DOHH2 (cell line): Measurements from ENCODE around the gene CFAP74.

ENCODE experiments used
- EZH2phosphoT487 ChIP-seq: fragments of 200-600 bp; sonication (generic); IDR thresholded peaks from 2 replicates; pipeline ENCODE4 v1.6.1; 2017; ENCODE audit warnings: borderline replicate concordance, mild to moderate bottlenecking, antibody characterized with exemption, low read length, moderate library complexity, mixed read lengths
- TF ChIP-seq, protein P1 (sequence below): fragments of 200-600 bp; sonication (generic); IDR thresholded peaks from one replicate; pipeline ENCODE4 v1.5.1; 2014; ENCODE audit warnings: antibody characterized with exemption, mild to moderate bottlenecking, low read depth, low read length; ENCODE audit not compliant: poor library complexity, severe bottlenecking

DNA sequence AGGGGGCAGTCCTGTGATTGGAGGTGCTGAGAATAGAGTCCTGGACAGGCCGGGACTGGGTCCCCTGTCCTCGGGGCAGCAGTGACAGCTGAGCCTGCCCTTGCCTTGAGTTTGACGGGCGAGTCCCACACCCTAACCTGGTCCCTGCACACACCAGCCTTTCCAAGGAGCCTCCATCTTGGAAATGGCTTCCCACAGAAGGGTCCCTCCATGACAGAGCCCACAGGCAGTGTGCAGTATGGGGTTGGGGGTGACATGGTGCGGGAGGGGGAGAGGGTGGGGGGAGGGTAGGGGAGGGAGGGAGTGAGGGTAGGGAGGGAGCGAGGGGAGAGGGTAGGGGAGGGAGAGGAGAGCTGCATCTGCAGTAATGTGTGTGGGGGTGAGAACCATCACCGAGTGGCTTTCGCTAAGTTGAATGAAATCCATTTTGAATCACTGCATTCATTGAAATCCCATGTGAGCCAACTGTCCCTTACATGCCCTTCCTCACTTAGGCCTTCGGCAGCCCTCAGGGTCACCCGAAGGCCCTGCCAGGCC lies 74.4 kb downstream of the CFAP74 start:
- TF ChIP-seq, protein P1, sequence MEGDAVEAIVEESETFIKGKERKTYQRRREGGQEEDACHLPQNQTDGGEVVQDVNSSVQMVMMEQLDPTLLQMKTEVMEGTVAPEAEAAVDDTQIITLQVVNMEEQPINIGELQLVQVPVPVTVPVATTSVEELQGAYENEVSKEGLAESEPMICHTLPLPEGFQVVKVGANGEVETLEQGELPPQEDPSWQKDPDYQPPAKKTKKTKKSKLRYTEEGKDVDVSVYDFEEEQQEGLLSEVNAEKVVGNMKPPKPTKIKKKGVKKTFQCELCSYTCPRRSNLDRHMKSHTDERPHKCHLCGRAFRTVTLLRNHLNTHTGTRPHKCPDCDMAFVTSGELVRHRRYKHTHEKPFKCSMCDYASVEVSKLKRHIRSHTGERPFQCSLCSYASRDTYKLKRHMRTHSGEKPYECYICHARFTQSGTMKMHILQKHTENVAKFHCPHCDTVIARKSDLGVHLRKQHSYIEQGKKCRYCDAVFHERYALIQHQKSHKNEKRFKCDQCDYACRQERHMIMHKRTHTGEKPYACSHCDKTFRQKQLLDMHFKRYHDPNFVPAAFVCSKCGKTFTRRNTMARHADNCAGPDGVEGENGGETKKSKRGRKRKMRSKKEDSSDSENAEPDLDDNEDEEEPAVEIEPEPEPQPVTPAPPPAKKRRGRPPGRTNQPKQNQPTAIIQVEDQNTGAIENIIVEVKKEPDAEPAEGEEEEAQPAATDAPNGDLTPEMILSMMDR = no peak
- no peak for TF ChIP-seq EZH2phosphoT487
